Measurements from ENCODE around the gene EFCAB6.

EFCAB6 gene

DNA sequence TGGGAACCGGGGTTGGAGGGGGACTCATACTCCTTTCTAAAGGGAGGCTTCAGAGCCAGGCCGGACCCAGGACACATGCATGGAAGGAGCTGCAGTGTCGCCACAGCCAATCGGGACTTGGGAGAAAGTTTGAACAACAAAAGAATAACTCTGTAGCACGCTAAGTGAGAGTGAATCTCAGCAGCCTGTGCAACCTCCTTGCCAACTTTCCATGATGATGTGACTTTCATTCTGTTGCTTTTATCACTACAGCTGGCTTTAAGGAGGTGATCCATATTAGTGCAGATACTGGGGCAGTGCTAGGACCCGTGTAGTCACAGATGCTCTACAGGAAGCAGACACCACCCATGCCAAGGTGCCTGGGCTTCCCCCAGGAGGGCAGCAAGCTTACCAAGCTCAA is 243.0 kb downstream of the EFCAB6 start:
- no peak for DNase-seq

DNA sequence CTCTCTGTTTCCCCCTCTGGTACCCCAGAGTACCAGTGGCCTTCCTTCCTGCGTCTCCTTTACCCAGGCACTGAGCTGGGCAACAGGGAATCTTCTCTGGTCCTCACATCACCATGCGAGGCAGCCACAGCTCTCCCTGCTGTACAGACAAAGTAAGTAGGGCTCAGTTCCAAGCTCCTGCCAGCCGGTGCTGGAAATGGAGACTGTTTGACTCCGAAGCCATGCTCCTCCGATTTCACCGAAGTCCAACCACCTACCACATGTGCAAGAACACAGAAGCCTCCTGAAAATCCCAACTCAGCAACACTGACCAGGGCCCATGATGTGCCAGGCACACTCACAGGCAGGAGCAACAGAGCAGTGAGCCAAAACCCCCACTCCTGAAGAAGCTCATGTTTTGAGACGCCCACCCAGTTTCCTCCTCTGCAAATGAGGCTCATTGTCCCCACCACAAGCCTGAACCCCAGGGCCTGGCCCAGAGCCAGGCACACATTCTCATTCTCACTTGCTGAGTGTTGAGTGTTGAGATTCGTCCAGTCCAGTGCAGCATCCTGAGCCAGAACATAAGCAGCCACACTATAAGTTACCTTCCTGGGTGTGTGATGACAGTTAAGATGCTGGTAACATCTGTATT is 244.3 kb downstream of the EFCAB6 start:
- no peak for DNase-seq

DNA sequence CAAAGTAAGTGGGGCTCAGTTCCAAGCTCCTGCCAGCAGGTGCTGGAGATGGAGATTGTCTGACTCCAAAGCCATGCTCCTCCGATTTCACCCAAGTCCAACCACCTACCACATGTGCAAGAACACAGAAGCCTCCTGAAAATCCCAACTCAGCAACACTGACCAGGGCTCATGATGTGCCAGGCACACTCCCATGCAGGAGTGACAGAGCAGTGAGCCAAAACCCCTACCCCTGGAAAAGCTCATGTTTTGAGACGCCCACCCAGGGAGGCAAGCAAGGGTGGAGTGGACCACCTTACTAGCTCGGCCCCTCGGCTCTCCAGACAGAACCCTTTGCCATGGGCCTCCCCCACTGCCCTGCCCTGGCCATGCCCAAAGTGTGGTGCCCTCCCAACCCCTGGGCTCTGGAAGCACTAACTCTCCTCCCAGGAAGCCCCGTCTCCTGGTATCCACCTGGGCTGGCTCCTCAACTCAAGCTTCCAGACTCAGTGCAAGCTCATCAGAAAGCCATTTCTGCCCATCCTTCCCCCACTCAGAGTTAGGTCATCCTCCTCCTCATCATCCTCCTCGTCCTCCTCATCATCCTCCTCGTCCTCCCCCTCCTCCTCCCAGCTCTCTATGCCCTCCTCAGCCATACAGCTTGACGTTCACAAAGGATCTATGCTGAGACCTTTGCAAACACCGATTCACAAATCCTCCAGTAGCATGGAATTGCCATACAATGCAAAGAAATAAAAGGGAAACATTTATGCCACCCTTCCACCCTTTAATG is 245.4 kb downstream of the EFCAB6 start:
- DNase-seq: no peak

- no peak for DNase-seq
Measured at GRCh38 chr22:43566021-43566420, 246.1 kb downstream of the EFCAB6 start.

DNA sequence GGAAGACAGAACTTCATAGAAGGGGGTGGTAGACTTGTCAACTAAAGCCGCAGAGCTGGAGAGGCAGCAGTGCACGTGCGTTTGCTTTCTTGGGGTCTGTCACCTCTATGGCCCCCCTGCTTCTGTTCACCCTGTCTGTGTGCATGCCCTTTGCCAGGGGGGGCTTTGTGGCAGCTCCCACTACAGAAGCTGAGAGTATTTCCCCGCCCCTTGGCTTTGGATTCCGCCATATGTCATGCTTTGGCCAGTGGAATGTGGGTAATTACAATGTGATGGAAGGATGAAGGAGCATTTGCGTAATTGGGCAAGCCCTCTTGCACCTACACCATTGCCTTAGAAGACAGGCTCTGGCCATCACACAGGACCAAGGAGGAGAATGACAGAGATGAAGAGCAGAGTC is 247.2 kb downstream of the EFCAB6 start:
- no peak for DNase-seq

DNA sequence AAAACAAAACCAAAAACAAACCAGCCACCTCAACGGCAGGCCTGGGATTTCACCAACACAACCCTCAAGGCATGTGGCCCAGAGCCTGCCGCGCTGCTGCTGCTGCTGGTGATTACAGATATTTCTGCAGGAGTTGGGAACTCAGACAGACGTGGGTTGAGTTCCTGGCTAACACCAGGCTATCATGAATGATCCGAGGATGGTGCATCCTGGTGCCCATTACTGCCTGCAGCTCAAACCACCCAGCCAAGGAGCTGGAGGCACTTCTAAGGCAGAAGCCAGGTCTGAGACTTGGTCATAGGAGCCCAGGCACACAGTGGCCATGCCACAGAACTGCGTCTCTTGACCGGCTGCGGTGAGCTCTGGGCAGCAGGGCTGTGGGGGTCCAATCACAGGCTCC is 248.5 kb downstream of the EFCAB6 start:
- DNase-seq: no peak

- no peak for DNase-seq
Measured at GRCh38 chr22:43562843-43563242, 249.3 kb downstream of the EFCAB6 start.

- no peak for DNase-seq
Measured at GRCh38 chr22:43561415-43562178, 250.5 kb downstream of the EFCAB6 start.

- DNase-seq: no peak
Measured at GRCh38 chr22:43560651-43561050, 251.5 kb downstream of the EFCAB6 start.

- DNase-seq: no peak
Measured at GRCh38 chr22:43555561-43556515, 256.3 kb downstream of the EFCAB6 start.

- DNase-seq: no peak
Measured at GRCh38 chr22:43554694-43555365, 257.3 kb downstream of the EFCAB6 start.

- DNase-seq: no peak
Measured at GRCh38 chr22:43554259-43554636, 257.9 kb downstream of the EFCAB6 start.

GRCh38 chr22:43553451-43554258 is 258.4 kb downstream of the EFCAB6 start:
- DNase-seq: no peak

DNA sequence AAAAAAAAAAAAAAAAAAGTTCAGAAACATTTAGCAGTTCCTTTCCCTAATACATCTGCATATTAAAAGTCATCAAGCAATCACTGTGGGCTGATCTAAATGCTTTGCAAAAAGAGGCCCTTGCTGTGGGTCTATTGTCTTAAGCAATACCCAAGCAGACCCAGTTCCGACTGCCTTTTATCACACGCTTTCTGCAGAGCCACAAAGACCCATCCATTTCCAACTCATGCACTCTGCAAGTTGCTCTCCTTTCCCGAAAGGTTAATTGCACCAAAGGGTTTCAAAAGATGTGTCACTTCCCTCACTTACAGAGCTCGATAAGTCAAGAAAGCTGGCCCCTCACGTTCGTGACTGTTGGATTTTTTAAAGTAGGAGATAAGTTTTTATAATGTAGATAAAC is 261.4 kb downstream of the EFCAB6 start:
- no peak for DNase-seq

- DNase-seq: no peak
Measured at GRCh38 chr22:43550024-43550620, 262.0 kb downstream of the EFCAB6 start.

DNA sequence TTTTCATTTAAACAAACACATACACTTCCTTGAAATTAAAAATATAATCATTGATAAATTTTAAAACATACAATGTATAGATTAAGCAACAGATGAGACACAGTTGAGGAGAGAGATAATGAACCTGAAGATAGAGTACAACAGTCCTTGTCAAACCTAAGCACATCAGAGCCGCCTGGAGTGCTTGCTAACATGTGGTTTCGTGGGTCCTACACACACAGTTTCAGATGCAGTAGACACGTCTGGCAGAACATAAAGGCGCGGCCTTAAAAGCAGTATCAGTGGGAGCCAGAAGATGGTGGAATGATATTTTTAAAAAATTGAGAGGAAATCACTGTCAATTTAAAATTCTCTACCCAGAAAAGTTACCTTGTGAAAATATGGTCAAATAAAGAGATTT is 265.9 kb downstream of the EFCAB6 start:
- DNase-seq: no peak

DNA sequence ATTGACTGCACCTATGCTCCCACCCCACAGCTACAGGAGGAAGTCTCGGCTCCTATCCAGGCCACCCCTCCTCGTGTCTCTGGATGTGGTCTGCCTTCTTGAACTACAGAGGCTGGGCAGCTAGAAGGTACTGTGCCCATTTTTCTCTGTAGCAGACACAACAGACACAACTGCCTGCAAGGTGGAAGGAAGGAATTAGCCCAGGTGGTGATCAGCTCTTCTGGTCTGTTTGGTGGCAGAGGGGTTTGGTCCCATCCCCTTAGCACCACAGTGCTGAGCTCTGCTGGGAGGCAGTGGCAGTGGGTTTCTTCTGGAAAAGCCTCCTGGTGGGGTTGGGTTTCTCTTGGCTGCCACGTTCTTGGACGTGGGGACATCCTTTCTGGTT is 267.8 kb downstream of the EFCAB6 start:
- no peak for DNase-seq

- no peak for DNase-seq
Measured at GRCh38 chr22:43543522-43544288, 268.4 kb downstream of the EFCAB6 start.

DNA sequence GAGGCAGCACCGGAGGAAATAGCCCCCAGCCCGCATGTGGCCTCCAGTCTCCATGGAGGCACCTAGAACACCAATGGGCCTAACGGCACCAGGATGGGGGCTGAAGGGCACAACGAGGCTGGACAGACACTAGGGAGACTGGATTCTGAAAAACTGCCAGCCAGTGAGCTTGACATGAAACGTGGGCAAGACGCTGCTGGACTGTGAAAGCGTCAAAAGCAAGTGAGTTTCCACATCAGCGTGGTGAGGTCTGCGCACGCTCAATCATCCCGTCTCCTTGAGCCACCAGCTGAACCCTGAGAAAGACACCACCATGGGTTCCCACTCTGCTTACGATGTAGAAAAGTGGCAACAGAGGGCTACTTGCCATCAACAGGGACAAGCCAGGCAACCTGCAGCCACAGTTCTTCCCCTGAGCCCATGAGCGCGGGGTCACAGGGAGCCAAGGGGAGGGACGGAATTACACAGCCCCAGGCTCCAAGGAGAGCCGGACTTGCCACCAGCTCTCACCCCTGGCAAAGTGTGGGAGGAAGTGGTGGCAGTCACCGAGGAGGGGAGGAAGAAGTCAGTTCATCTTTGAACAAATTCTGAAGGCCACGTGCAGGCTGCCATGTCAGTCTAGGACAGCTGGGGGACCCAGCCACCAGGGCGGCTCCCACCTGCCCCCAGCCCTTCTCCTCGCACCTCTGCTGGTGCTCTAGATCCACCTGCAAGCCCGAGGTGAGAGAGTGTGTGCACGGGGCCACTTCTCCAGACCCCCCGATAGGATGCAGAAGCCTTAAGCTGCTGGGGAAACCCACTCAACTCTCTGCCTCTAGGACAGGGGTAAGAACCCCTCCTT is 269.2 kb downstream of the EFCAB6 start:
- DNase-seq: no peak

All from NCI-H774 (cell line).